Activated CD4-positive, alpha-beta T cell treated with anti-CD3 and anti-CD28 coated beads for 36 hours (primary cell): ENCODE results near the gene HSPBP1. TPM values are rescaled to one million over a fixed set of nuclear protein-coding genes. Genes with fewer than 3 reads are reported as not detected.
A peak's percentile ranks its signal among the peaks of the same experiment; 100 is the strongest.

ENCODE experiments used
- ATAC-seq: fragments of 200-7000 bp; cut with Tn5 transposase; one replicate; pipeline ENCODE4 v1.10.0; 2021; ENCODE audit warnings: mild to moderate bottlenecking, moderate library complexity
- CTCF ChIA-PET: fragments of 350-600 bp; sonication (Branson Sonifier 250); formaldehyde crosslinking; loops from one replicate; lab custom pipeline; 2021; ENCODE audit warnings: antibody characterized with exemption; lab: Charles Lee
- POLR2A ChIA-PET: fragments of 350-600 bp; sonication (Branson Sonifier 250); formaldehyde crosslinking; loops from one replicate; lab custom pipeline; 2021; ENCODE audit warnings: antibody characterized with exemption, inconsistent platforms; lab: Charles Lee
- DNase-seq: peaks from one replicate; pipeline ENCODE4 v3.0.0-alpha.2; 2020
- H3K27ac Mint-ChIP-seq: one replicate; pipeline ENCODE4 v1.8.0; 2021; ENCODE audit warnings: mixed read lengths
- H3K27me3 Mint-ChIP-seq: one replicate; pipeline ENCODE4 v1.8.0; 2021; ENCODE audit warnings: mixed read lengths
- H3K36me3 Mint-ChIP-seq: one replicate; pipeline ENCODE4 v1.8.0; 2021; ENCODE audit warnings: low read depth, mixed read lengths
- H3K4me1 Mint-ChIP-seq: one replicate; pipeline ENCODE4 v1.8.0; 2021; ENCODE audit warnings: mixed read lengths
- H3K4me3 Mint-ChIP-seq: one replicate; pipeline ENCODE4 v1.8.0; 2021; ENCODE audit warnings: mild to moderate bottlenecking, moderate library complexity, mixed read lengths
- H3K9me3 Mint-ChIP-seq: one replicate; pipeline ENCODE4 v1.8.0; 2021; ENCODE audit warnings: low read depth, mixed read lengths
- intact Hi-C, 2 experiments: fragments of 100-400 bp; cut with DNase I in 1 of 2; cut with micrococcal nuclease in 1 of 2; formaldehyde crosslinking; loops; one replicate each; pipeline versions ENCODE4 v1.14.2 to v1.15.1; 2022 to 2024; cut with DNase I, micrococcal nuclease
- total RNA-seq, 2 experiments: library from RNA; stranded (reverse); gene quantifications; one replicate each; pipeline ENCODE4 v1.2.3, GENCODE V29; 2021

HSPBP1 gene
- total RNA-seq, 2 experiments from 2014 or later = 41.1 to 45.2 TPM

GRCh38 chr19:55244004-55244680 is 35.8 kb downstream of the HSPBP1 start:
- no peak for ATAC-seq
- no peak overlapping the region for H3K27ac Mint-ChIP-seq
- H3K4me3 Mint-ChIP-seq = no peak overlapping the region

DNA sequence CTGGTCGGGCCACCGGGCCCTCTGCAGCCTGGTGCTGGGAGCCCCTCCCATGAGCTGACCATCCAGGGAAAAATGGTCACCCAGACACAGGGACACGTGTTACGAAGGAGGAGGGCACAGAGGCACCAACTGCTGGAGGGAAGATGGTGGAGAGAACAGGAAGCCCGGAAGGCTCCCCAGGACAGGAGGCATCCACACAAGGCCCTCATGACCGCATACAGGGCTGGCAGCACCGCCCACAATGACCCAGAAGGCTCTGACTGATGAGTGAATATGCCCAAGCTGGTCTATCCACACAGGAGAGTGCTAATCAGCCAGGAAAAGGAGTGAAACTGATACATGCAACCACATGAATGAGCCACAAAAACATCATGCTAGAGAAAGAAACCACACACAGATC is 37.4 kb downstream of the HSPBP1 start:
- ATAC-seq (peak; percentile 57), DNase-seq (no peak)
- intact Hi-C loops = no loop called here
- H3K27me3 Mint-ChIP-seq = no peaks in the 10 kb centered on the region
- H3K4me1 Mint-ChIP-seq = peaks cover 2% of the 10 kb centered on the region
- ChIA-PET POLR2A (no interaction called here), CTCF (no interaction called here)
- H3K9me3 Mint-ChIP-seq = no peaks in the 10 kb centered on the region
- H3K4me3 Mint-ChIP-seq = no peak overlapping the region
- peak overlapping the region; percentile 17 for H3K27ac Mint-ChIP-seq
- H3K36me3 Mint-ChIP-seq = peaks cover 44% of the 10 kb centered on the region

More at GRCh38 chr19:55244004-55244680, 35.8 kb downstream of the HSPBP1 start:
- Mint-ChIP-seq H3K27me3 (no peaks in the 10 kb centered on the region), H3K36me3 (peaks cover 37% of the 10 kb centered on the region), H3K4me1 (peaks cover 14% of the 10 kb centered on the region), H3K9me3 (no peaks in the 10 kb centered on the region)
- ChIA-PET POLR2A (no interaction called here), CTCF (interaction anchor here (1.0 kb wide), 1 partner anchor 10 kb away, joined by 3 read pairs; no protein-coding TSS in a partner anchor)
- intact Hi-C loops = no loop called here
- no peak for DNase-seq

DNA sequence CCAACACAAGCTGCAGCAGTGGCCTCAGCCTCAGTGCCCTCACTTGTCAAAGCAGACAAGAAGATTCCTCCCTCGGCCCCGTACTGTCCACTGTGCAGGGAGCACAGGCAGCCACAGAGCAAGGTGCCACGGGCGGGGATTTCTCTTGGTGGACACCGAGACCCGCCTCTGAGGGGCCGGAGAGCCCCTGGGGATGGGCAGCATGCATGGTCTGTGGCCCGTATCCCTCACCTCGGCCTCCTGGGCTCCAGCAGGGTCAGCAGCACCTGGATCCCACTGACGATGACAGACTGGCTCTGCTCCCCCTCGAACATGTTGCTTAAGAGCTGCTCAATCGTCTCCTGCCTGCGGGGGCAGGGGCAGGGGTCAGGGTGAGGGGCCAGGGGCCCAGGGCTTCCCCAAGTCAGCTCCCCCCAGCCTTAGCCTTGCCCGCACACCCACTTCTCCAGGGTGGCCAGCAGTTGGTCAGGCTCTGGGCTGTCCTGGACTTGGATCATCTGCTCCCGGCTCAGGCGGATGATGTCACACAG is 37.9 kb downstream of the HSPBP1 start:
- intact Hi-C loops = no loop called here
- Mint-ChIP-seq H3K9me3 (no peaks in the 10 kb centered on the region), H3K27ac (no peak overlapping the region), H3K4me1 (peaks cover 2% of the 10 kb centered on the region), H3K36me3 (peaks cover 49% of the 10 kb centered on the region), H3K4me3 (no peak overlapping the region), H3K27me3 (no peaks in the 10 kb centered on the region)
- POLR2A ChIA-PET = no interaction called here
- CTCF ChIA-PET = no interaction called here
- DNase-seq = no peak
- no peak for ATAC-seq

DNA sequence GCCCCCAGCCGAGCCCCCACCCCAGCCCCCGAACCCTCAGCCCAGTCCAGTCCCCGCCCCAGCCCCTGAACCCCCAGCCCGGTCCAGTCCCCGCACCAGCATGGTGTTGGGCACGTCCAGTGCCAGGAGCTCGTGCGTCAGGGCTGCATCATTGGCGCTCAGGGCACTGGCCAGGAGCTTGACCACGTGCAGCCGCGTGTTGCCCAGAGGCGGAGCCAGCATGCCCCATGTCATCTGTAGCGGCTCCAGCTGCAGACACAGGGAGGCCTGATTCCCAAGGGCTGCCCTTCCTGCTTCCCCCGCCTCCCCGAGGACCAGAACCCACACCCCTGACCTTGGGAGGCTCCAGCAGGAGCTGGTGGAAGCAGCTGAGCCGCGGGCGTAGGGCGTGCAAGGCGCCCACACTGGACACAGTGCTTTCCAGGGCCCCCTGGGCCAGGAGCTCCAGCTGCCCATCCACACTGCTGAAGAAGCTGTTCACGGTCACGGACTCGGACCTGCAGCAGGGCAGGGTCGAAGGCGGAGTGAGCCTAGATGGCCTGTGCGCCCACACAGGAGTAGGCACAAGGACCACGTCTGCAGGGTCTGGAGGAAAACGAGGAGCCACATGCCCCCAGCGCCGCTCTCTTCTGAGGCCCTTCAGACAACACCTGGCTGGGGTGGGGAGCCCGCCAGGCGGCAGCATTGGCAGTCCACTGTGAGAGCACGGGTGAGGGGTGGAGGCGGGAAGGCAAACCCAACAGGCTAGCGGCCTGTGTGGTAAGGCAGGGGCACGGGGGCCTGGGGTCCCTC is 38.6 kb downstream of the HSPBP1 start:
- ATAC-seq (no peak), DNase-seq (no peak)
- H3K9me3 Mint-ChIP-seq = no peaks in the 10 kb centered on the region
- no peak overlapping the region for H3K4me3 Mint-ChIP-seq
- H3K36me3 Mint-ChIP-seq = peaks cover 55% of the 10 kb centered on the region
- H3K4me1 Mint-ChIP-seq = peaks cover 2% of the 10 kb centered on the region
- H3K27ac Mint-ChIP-seq = no peak overlapping the region
- no peaks in the 10 kb centered on the region for H3K27me3 Mint-ChIP-seq
- ChIA-PET CTCF (no interaction called here), POLR2A (no interaction called here)
- intact Hi-C loops = no loop called here

DNA sequence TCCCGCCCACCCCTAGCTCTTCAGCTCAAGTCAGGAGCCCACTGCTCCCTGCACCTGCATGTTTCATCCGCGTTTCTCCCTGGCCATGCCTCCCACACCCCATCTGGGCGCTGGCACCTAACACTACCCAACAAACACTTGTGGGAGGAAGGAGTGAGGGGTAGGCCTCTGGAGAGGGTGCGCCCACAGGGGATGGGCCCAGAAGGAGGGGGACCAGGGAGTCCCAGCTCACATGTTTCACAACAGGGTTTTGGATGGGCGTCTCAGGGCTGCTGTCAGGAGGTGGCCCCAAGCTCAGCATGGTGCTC is 39.2 kb downstream of the HSPBP1 start:
- ATAC-seq (no peak), DNase-seq (no peak)
- POLR2A ChIA-PET = no interaction called here
- Mint-ChIP-seq H3K27me3 (no peaks in the 10 kb centered on the region), H3K27ac (no peak overlapping the region), H3K9me3 (no peaks in the 10 kb centered on the region), H3K4me1 (peaks cover 2% of the 10 kb centered on the region), H3K36me3 (peaks cover 56% of the 10 kb centered on the region), H3K4me3 (no peak overlapping the region)
- intact Hi-C loops = no loop called here
- CTCF ChIA-PET = no interaction called here

DNA sequence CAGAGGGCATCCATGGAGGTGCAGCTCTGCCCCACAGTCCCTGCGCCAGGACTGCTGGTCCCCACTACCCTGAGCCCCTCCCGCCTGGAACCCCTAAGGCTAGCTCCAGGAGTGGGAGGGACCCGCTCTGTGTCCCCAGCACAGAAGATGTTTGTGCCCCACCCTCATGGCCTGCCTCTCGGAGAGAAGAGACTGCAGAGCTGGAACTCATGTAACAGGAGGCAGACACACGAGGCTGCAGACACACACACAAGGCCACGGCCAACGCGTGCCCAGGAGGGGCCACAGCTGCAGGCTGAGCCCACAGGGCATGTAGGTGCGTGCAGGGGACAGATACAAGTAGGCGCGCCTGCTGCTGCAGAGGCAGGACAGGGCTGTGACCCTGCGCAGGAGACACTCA is 40.9 kb downstream of the HSPBP1 start:
- Mint-ChIP-seq H3K36me3 (peaks cover 63% of the 10 kb centered on the region), H3K27ac (no peak overlapping the region)

DNA sequence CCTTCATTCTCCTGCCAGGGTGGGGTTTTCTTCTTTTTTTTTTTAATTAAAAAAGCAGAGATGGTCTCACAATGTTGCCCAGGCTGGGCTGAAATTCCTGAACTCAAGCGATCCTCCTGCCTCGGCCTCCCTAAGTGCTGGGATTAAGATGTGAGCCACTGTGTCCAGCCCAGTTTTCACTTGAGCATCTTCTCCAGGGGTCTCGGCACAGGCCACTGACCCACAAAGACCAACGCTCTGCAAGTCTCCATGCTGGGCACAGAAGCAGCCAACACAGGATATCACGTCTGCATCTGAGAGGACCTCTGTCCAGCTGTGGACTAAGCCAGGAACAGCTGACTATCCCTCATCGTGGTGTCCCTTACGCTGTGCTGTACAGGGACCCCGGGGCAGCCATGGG is 41.9 kb downstream of the HSPBP1 start:
- ATAC-seq (no peak), DNase-seq (no peak)
- ChIA-PET POLR2A (interaction anchor here (0.6 kb wide), 1 partner anchor 785 kb away, joined by 3 read pairs; no protein-coding TSS in a partner anchor), CTCF (no interaction called here)
- H3K36me3 Mint-ChIP-seq = peaks cover 64% of the 10 kb centered on the region
- H3K27ac Mint-ChIP-seq = no peak overlapping the region
- H3K9me3 Mint-ChIP-seq = no peaks in the 10 kb centered on the region
- H3K4me1 Mint-ChIP-seq = peaks cover 2% of the 10 kb centered on the region
- no peaks in the 10 kb centered on the region for H3K27me3 Mint-ChIP-seq
- intact Hi-C loops = no loop called here
- H3K4me3 Mint-ChIP-seq = no peak overlapping the region

More for the DNA sequence above, 40.9 kb downstream of the HSPBP1 start:
- Mint-ChIP-seq H3K27me3 (no peaks in the 10 kb centered on the region), H3K4me3 (no peak overlapping the region), H3K9me3 (no peaks in the 10 kb centered on the region), H3K4me1 (peaks cover 2% of the 10 kb centered on the region)
- intact Hi-C loops = no loop called here
- no peak for DNase-seq
- no peak for ATAC-seq
- POLR2A ChIA-PET = no interaction called here
- CTCF ChIA-PET = no interaction called here

- Mint-ChIP-seq H3K27ac (peak overlapping the region; percentile 4), H3K36me3 (peaks cover 59% of the 10 kb centered on the region), H3K4me3 (no peak overlapping the region), H3K4me1 (no peaks in the 10 kb centered on the region), H3K27me3 (no peaks in the 10 kb centered on the region), H3K9me3 (no peaks in the 10 kb centered on the region)
- ATAC-seq (no peak), DNase-seq (no peak)
- POLR2A ChIA-PET = no interaction called here
- intact Hi-C loops = no loop called here
- CTCF ChIA-PET = no interaction called here
Observed at GRCh38 chr19:55232986-55233385, 46.9 kb downstream of the HSPBP1 start.

DNA sequence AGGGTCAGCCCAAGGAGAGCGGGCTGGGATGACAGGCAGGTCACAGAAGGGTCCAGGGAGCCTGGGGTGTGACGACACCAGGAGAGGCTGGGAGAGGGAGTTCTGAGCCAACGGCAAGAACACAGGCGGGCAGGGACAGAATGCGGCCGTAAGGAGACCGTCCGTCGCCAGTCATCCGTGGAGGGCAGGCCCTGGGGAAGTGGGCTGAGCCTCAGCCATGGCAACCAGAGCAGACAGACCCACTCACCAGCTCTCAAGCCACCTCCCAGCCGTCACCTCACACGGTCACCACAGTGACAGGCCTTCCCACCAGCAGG is 47.7 kb downstream of the HSPBP1 start:
- DNase-seq = no peak
- Mint-ChIP-seq H3K27me3 (no peaks in the 10 kb centered on the region), H3K9me3 (no peaks in the 10 kb centered on the region), H3K4me1 (no peaks in the 10 kb centered on the region), H3K4me3 (no peak overlapping the region), H3K27ac (no peak overlapping the region), H3K36me3 (peaks cover 58% of the 10 kb centered on the region)
- ChIA-PET CTCF (interaction anchor here (0.7 kb wide), 1 partner anchor 197 kb away, joined by 3 read pairs; no protein-coding TSS in a partner anchor), POLR2A (interaction anchor here (0.5 kb wide), 1 partner anchor 422 kb away, joined by 6 read pairs; no protein-coding TSS in a partner anchor)
- ATAC-seq = no peak
- intact Hi-C loops = no loop called here

DNA sequence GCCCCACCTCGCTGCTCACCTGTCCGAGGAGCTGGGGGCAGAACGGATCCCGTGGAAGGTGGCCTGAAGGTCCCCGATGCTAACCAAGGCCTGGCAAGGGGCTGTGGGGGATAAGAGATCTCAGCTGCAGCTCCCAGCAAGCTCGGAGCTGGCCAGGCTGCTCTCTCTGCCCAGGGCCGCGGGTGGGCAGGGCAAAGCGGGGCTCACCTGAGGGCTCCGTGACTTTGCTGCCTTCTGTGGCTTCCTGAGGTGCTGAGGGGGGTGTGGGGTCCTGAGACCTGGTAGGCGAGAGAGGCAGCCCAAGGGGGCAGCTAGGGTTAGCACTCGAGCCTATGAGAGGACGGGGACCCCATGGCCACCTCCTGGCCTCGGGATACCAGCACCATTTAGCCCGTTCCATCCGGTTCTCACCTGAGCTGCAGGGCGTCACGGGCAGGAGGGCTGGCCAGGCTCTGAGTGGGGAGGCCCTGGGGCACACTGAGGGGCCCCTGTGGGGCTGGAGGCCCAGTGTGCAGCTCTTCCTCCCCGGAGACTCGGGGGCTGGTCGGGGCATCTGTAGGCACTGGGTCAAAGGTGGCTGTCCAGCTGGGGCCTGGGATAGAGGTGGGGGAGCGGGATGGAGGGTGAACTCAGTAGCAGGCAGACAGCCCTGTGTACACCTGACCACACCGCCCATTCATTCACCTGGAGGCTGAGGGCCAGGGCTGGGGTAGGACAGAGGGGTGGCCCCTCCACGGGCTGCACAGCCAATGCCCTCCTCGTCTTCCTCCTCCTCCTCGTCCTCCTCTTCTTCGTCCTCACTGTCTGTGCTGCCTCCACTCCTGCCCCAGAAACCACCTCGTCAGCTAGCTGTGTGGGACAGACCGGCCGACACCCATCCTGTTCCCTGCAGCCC is 48.3 kb downstream of the HSPBP1 start:
- intact Hi-C loops = no loop called here
- Mint-ChIP-seq H3K4me3 (no peak overlapping the region), H3K9me3 (no peaks in the 10 kb centered on the region), H3K36me3 (peaks cover 52% of the 10 kb centered on the region), H3K27me3 (no peaks in the 10 kb centered on the region), H3K4me1 (no peaks in the 10 kb centered on the region), H3K27ac (no peak overlapping the region)
- ATAC-seq (no peak), DNase-seq (no peak)
- CTCF ChIA-PET = interaction anchor here (0.7 kb wide), 1 partner anchor 197 kb away, joined by 3 read pairs; no protein-coding TSS in a partner anchor
- POLR2A ChIA-PET = no interaction called here

DNA sequence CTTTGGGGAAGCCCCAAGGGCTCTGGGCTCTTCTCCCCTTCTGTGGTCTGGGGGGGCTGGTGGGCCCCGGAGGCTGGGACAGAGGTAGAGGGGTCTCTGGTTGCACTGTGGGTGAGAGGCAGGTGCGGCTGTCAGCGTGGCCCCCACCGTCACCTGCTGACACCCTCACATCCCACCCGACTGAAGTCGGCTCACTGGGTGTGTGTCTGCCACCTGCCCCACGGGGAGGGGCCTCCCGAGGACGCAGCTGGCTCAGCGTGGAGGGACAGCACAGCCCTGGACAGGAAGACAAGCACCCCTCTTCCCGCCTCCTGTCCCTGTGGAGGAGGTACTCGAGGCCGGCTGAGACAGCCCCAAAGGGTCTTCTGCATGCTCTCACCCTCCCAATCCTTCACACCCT is 49.1 kb downstream of the HSPBP1 start:
- no peak for DNase-seq
- Mint-ChIP-seq H3K4me3 (no peak overlapping the region), H3K36me3 (peaks cover 47% of the 10 kb centered on the region), H3K27ac (no peak overlapping the region), H3K4me1 (no peaks in the 10 kb centered on the region), H3K9me3 (no peaks in the 10 kb centered on the region), H3K27me3 (no peaks in the 10 kb centered on the region)
- POLR2A ChIA-PET = no interaction called here
- intact Hi-C loops = no loop called here
- no peak for ATAC-seq
- CTCF ChIA-PET = no interaction called here
